COLO668 (cell line): ENCODE results near the gene GDPGP1.

Experiments
- DNase-seq: peaks from one replicate; lab custom pipeline; 2025; ENCODE audit not compliant: unreplicated experiment; lab: John Stamatoyannopoulos, UW

GDPGP1 gene

DNA sequence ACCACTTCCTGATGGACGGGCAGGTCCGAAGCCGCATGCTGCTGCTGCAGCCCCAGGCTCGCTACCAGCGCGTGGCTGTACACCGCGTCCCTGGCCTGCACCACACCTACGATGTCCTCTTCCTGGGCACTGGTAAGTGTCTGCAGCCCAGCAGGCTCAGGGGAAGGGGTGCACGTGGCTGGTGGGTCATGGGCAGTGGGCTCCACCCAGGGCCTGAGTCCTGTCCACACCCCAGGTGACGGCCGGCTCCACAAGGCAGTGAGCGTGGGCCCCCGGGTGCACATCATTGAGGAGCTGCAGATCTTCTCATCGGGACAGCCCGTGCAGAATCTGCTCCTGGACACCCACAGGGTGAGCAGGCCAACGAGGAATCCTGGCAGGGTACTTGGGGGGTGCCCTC is 9.0 kb upstream of the GDPGP1 start:
- DNase-seq = no peak

GRCh38 chr15:90225504-90226234 is 8.3 kb upstream of the GDPGP1 start:
- no peak for DNase-seq

DNA sequence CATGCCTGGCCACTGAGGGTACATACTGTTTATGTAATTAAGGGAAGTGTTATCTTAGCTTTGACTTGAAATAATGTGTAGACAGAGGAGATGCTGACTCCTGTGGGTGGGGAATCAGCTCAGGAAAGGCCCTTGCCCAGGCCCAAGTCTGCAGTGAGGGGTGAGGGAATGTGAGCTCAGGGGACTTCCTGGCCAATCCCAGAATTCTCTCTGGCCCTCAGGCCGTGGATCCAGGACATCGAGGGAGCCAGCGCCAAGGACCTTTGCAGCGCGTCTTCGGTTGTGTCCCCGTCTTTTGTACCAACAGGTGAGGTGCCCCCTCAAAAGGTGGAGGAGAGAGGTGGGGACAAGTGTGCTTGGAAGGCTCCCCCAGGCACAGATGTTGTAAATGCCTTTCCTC is 6.7 kb upstream of the GDPGP1 start:
- no peak for DNase-seq

GRCh38 chr15:90227816-90228772 is 5.9 kb upstream of the GDPGP1 start:
- DNase-seq = no peak

- no peak for DNase-seq
Observed at GRCh38 chr15:90228960-90229359, 5.0 kb upstream of the GDPGP1 start.

DNA sequence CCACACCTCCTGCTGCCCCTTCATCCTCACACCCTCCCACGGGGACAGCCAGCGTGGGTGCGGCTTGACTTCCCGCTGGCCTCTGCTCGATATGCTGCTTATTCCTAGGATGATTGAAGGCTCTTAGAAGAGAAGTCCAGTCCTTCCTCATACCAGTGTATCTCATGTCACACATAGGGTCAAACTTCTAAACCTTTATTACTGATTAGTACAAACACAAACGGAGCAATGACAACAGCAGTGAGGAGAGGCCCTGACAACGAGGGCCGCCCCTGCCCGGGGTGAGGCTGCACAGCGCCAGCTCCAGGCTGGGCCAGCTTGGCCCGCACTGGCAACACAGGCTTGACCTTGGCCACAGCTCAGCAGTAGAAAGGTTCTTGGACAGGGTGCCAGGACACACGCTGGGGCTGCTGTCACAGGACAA is 3.9 kb upstream of the GDPGP1 start:
- DNase-seq = no peak

GRCh38 chr15:90230610-90231009 is 3.4 kb upstream of the GDPGP1 start:
- DNase-seq = no peak

DNA sequence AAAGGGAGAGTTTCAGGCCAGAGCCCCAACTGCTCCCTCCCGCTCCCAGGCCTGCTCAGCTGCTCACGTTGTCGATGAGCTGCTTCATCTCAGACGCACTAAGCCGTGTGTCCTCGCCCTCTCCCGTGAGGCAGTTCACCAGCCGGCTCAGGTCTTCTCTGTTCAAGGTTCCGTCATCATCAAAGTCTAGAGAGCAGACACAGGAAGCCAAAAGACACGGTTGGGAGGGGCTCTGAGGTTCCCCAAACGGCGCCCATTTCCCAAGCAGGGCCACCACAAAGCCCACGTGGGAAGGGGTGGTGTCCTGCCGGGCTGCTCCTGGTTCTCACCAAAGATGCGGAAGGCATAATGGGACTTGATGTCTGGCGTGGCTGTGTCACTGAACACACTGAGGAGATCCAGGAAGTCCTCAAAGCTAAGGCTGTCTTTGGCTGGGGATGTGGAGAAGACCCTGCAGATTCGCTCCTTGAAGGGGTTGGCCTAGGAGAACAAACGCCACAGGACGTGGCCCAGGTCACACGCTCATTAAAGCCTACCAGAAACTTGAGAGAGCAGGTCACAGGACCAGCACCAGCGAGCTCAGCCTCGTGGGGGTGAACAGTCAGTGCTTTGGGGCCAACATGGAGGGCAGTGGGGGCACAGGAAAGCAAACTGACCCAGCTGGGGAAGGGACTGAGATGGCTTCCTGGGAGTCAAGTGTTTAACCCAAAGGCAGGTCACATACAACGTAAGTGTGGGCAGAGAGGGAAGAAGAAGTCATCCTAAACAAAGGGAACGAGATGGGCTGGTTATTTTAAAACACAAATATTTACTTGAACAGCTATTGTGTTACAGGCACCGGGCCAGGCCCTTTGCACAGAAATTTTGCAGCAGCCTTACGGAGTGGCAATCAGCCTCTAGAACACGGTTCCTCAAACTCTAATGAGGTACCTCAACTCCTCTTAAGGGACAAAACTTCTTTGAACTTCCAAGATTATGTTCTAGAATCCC is 2.7 kb upstream of the GDPGP1 start:
- DNase-seq = peak; percentile 15

DNA sequence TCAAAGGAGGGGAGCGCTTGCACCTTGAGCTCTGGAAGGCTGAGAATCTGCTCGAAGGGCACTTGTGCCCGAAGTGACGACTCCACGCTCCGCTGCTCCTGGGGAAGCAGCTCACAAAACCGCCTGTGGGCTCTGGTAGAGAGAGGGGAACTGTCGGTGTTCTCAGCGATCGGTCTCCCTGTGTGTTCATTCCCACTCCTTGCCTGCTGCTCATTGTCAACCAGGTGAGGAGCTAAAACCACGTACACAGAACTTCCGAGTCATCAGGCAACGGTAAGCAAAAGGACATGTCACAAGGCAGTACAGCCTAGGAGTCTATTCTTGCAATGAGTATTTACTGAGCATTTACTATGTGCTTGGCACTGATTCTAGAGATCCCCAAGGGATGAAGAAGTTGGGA is 1.8 kb upstream of the GDPGP1 start:
- peak; percentile 27 for DNase-seq

GRCh38 chr15:90232941-90233386 is 1.0 kb upstream of the GDPGP1 start:
- no peak for DNase-seq

DNA sequence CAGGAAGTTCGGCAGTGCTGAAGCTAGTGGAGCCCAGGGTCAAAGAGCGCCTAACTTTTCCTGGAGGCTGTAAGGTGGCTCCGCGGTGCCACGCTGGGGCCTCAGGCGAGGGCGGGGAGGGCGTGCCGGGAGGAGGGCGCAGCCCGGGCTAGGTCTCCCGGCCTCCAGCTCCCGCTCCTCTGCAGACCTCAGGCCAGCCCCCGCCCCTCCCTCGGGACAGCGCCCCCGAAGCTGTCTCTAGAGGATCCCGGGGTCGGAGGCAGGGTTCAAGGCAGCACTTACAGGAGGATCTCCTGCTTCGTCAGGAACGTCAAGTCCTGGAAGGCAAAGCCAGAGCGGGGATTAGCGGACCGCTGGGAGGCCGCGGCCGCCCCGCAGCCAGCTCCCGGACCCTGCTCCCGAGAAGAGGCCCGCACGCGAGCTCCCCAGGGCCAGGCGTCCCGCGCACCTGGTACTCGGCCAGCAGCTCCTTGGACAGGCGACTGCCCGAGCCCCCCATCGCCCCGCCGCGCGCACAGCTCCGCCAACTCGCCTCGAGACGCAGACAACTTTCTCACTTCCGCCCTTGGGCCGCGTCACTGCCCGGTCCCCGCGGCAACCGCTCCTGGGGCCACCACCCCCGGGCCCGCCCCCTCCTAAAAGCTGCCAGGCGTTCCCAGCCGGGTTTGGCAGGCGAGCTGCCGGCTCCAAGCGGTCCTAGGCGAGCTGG is 468 bp upstream of the GDPGP1 start, which contains the start of gene CIB1:
TSS of gene CIB1 (minus strand) at position 555 of the 709 bp plus-strand sequence. CDS start at position 499, 56 bp downstream.
- DNase-seq = peak; percentile 58

DNA sequence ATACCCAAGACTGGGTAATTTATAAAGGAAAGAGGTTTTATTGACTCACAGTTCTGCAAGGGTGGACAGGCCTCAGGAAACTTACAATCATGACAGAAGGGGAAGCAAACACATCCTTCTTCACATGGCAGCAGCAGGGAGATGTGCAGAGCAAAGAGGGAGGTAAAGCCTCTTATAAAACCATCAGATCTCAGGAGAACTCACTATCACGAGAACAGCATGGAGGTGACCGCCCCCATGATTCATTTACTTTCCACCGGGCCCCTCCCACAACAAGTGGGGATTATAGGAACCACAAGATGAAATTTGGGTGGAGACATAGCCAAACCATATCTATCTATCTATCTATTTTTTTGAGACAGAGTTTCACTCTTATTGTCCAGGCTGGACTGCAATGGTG is 5.4 kb downstream of the GDPGP1 start:
- no peak for DNase-seq

- DNase-seq = no peak
Observed at GRCh38 chr15:90240856-90241255, 6.8 kb downstream of the GDPGP1 start.

- DNase-seq = no peak
Observed at GRCh38 chr15:90241343-90242192, 7.6 kb downstream of the GDPGP1 start.

DNA sequence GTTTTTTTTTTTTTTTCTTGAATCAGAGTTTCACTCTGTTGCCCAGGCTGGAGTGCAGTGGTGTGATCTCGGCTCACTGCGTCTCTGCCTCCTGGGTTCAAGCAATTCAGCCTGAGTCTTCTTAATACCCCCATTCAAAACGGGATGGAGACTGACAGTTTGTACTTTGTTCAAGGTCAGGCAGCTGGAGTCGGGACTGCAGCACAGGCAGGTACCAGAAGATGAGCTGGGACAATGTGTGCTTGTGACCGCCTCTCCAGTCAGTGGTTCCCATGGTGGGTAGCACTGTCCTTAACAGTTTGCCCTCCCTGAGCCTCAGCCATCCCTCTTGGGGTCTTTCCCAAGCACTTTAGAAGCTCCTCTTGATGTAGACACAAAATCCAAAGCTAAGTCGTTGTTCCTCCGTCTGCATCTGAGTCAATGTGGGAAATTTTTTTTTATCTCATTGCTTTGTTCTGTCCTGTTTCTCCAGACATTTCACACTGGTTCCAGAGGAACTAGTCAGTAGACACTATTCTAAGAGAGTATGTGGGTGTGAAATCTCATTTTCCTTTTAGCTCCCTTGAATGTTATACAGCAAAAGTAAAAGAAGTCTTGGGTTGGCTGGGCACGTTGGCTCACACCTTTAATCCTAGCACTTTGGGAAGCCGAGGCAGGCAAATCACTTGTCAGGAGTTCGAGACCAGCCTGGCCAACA is 10.1 kb downstream of the GDPGP1 start:
- no peak for DNase-seq

DNA sequence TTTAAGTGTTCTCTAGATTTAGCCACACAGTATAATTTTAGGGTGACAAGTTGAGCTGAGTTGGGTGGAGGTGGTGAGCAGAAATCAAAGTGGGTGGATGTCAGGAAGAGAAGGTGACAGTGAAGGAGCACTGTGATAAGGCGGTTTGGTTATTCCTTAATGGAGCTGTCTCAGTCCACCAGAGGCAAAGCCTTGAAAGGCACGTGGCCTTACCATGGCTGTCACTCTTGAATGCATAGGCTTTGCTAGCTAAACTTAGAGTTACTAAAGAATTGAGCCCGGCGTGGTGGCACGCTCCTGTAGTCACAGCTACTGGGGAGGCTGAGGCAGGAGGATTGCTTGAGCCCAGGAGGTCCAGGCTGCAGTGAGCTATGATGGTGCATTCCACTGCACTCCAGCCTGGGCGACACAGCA is 14.8 kb downstream of the GDPGP1 start:
- DNase-seq = no peak

DNA sequence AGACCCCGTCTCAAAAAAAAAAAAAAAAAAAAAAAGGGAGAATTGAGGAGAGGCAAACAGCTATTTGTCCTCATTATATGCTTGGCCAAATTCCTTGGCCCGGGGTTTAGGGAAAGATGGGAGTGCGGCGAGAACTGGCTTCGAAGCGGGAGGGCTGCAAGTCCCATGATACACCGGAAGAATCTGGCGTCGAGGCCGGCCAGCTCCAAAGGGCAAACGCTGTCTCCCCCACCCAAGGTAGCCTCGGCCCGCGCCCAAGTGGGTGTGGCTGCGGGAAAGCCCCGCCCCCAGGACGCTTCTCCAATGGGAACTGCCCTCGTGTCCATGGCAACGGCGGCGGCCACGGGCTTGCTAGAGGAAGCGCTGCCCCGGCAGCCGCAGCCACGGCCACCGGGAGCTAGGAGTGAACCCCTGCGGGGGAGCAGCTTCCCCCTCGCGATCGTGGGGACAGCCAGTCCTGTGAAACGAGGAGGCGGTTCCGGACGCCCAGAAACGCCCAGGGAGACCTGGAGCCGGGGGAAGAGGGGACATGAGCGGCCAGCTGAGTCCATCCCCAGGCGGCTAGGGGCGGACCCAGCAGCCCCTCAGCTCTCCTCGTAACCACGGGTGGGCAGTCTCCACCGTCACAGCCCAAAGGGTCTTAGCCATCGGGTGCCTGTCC is 15.3 kb downstream of the GDPGP1 start, which contains the start of gene TTLL13:
TSS of gene TTLL13 (plus strand) at position 354 of the 661 bp plus-strand sequence. CDS start 1,075 bp downstream, outside the sequence.
- peak; percentile 93 for DNase-seq

DNA sequence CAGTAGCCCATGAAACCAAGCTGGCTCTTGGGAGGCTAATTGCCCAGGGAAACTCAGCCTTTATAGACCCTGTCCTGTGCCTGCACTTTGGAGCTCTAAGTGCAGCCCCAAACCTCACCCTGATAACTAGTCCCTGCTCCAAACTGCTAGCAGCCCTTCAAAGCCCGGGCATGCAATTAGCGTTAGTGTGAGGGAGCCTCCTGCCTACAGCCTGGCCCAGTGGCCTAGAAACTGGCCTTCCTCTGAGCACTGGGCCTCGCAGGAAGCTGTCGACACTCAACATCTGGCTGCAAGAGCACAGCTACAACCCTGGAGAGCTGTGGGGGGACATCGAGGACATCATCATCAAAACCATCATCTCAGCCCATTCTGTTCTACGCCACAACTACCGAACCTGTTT is 23.8 kb downstream of the GDPGP1 start:
- DNase-seq = no peak
